ENCODE results near the gene HTRA1.

The HTRA1 gene

DNA sequence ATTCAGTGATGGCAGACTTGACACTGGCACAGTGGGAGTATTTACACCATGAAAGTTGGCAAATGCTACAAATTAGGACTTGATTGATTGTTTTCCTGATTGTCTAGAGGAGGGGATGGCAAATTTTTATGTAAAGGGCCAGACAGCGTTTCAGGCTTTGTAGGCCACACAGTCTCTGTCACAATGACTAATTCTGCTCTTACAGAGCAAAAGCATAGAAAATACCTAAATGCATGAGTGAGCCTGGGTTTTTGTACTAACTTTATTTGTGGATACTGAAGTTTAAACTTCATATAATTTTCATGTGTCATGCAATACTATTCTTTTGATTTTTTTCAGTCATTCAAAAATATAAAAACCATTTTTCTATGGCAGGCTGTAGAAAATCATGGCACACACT, 15.9 kb upstream of the HTRA1 start:
- TF ChIP-seq, protein P1, sequence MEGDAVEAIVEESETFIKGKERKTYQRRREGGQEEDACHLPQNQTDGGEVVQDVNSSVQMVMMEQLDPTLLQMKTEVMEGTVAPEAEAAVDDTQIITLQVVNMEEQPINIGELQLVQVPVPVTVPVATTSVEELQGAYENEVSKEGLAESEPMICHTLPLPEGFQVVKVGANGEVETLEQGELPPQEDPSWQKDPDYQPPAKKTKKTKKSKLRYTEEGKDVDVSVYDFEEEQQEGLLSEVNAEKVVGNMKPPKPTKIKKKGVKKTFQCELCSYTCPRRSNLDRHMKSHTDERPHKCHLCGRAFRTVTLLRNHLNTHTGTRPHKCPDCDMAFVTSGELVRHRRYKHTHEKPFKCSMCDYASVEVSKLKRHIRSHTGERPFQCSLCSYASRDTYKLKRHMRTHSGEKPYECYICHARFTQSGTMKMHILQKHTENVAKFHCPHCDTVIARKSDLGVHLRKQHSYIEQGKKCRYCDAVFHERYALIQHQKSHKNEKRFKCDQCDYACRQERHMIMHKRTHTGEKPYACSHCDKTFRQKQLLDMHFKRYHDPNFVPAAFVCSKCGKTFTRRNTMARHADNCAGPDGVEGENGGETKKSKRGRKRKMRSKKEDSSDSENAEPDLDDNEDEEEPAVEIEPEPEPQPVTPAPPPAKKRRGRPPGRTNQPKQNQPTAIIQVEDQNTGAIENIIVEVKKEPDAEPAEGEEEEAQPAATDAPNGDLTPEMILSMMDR (conservative IDR thresholded peaks at IDR 0.05): no peak
- TF ChIP-seq ZFX (IDR thresholded peaks at IDR 0.05): no peak
- H3K27ac ChIP-seq: no peak overlapping the region

DNA sequence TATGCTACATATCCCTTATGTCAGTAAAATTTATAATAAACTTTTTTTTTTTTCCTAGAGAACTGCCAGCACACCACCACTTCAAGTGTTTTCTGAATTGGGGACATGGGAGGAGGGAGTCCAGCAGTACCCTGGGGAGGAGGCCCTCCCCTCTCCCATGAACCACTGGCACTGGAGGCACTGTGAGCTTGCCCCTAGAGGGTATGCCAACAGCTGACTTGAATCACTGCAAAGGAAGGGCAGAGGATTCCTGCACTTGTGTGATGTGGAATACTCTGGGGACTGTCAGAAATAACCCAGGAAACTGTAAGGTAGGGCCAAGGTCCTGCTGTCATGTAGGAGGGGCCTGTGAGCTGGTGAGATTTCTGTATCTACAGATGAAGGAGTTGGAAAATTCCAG, 15.4 kb upstream of the HTRA1 start:
- TF ChIP-seq, protein P1 (conservative IDR thresholded peaks at IDR 0.05): no peak
- no peak for TF ChIP-seq ZFX (IDR thresholded peaks at IDR 0.05)

DNA sequence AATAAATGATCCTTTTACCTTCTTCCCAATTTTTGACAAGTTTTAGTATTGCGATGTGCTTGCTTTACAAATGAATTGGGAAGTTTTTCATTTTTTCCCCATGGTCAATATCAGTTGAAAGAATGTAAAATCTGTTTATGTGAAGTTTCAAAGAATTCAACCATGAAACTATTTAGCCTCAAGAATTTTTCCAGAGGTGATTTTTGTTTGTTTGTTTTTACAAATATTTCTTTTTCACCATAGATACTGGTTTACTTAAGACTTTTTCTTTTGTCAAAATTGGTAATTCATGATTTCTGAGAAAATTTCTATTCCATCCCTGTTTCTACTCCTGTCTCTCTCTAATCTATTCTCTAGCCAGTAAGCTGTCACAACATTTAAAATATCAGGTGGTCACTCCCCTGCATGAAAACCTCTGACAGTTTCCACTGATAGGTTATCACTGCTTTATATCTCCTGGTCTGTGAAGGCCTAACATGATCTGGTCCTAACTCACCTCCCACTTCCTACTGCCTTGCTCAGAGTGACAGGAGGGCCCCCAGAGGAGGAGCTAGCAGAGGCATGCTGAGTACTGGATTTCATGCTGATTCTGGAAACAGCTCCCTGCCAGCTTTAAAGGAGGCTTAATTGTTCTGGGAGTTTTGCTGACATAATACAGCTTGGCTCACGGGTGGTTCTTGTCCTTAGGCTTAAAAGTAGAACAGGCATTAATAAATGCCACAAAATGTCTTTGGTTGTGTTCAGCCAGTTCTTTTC, 14.5 kb upstream of the HTRA1 start:
- TF ChIP-seq, protein P1 (conservative IDR thresholded peaks at IDR 0.05): no peak
- no peak for TF ChIP-seq ZFX (IDR thresholded peaks at IDR 0.05)
- H3K27ac ChIP-seq: no peak overlapping the region

More for the DNA sequence above, 15.4 kb upstream of the HTRA1 start:
- H3K27ac ChIP-seq: no peak overlapping the region

DNA sequence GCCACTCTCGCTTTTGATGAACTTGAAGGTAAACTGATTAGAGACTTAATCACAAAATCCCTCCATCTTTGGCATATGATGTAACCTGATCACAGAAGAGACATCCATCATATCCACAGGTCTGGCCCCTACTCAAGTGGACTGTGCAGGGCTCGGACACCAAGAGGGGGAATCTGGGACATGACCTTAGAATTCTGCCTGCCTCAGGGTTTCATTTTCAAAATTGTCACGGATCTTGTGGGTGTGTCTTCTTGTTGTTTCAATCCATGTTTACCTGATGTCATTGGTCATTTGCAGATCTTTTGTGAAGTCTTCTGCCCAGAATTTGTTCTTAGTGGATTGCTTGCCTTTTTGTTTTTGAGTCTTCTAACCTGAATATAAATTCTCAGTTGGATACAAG, 12.8 kb upstream of the HTRA1 start:
- no peak overlapping the region for H3K27ac ChIP-seq
- TF ChIP-seq, protein P1 (conservative IDR thresholded peaks at IDR 0.05): no peak
- TF ChIP-seq ZFX (IDR thresholded peaks at IDR 0.05): no peak

DNA sequence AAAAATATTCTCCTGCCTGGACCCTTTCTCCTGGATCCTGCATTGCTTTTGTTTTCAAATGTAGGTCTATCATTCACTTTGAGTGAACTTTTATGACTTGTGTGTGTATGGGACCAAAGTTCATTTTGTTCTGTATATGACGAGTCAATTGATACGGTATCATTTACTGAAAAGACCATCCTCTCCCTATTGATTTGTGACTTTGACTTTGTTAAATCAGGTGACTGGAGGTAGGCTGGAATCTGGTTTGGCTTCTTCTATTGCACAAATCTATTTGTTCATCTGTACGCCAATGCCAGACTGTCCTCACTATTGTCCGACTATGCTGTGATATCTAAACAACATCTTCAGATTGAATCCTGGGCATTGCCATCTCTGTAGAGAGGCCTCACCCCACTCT, 12.2 kb upstream of the HTRA1 start:
- TF ChIP-seq, protein P1 (conservative IDR thresholded peaks at IDR 0.05): no peak
- no peak for TF ChIP-seq ZFX (IDR thresholded peaks at IDR 0.05)
- no peak overlapping the region for H3K27ac ChIP-seq

DNA sequence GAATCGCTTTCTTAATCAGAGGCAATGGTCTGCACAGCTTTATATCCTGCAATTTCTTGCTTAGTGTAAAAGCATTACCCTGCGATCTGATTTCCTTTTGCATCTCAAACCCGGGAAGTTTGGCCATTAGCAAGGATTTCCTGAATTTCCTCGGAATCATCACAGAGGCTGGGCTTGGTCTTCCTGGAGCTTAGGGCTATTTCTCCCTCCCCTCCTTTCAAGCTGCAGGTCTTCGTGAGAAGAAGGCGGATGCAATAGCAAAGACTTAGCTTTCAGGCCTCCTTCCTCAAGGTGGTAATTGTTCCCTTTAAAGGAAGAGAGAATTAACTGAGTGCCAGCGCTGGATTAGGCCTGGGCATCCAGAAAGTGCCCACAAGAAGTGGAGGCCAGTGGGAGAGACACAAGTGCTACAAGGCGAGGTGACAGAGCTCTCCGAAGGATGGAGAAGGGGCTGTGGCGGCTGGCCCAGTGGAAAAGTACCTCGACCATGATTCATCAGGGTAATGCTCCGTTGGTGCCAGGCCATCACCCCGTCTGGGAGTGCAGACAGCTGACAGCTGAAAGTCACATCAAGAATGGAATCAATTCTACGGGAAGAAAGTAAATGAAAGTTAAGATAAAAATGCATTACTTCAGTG, 10.9 kb upstream of the HTRA1 start:
- no peak overlapping the region for H3K27ac ChIP-seq
- TF ChIP-seq ZFX (IDR thresholded peaks at IDR 0.05): no peak
- TF ChIP-seq, protein P1 (conservative IDR thresholded peaks at IDR 0.05): no peak

DNA sequence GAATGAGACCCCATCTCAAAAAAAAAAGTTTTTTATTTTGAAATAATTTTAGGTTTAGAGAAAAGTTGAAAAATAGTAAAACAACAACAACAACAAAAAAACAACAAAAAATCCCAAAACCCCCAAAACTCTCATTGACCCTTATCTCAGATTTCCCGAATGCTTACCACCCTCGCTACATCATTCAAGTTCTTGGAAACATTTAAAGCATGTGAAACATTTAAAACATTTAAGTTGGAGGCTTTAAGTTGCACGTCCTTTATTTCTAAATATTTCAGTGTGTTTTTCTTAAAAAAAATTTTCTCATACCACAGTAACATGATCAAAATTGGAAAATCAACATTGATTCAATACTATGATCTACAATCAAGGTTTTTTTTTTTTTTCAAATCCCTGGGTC, 7.3 kb upstream of the HTRA1 start:
- H3K27ac ChIP-seq: no peak overlapping the region
- no peak for TF ChIP-seq ZFX (IDR thresholded peaks at IDR 0.05)
- TF ChIP-seq, protein P1 (conservative IDR thresholded peaks at IDR 0.05): no peak

Measured in C4-2B (cell line).